WTC11 (cell line): ENCODE measurements around the gene KISS1R. TPM values are rescaled to one million over a fixed set of nuclear protein-coding genes. Genes with fewer than 3 reads are reported as not detected.

Experiments
- ATAC-seq: fragments of 200-7000 bp; cut with Tn5 transposase; 2 replicates; pipeline ENCODE4 v1.10.0; 2021; ENCODE audit warnings: mild to moderate bottlenecking, moderate library complexity
- CTCF ChIA-PET: fragments of 300-600 bp; sonication (Branson Sonifier 250); formaldehyde crosslinking; loops from one replicate; lab custom pipeline; 2021; ENCODE audit warnings: antibody characterized with exemption; lab: Charles Lee
- POLR2A ChIA-PET: fragments of 350-600 bp; sonication (Branson Sonifier 250); formaldehyde crosslinking; loops from one replicate; lab custom pipeline; 2021; ENCODE audit warnings: antibody characterized with exemption; lab: Charles Lee
- DNase-seq: peaks from one replicate; pipeline ENCODE4 v3.0.0; 2021; ENCODE audit warnings: low spot score
- H3K27ac Mint-ChIP-seq: 2 replicates; pipeline ENCODE4 v1.8.0; 2021; ENCODE audit warnings: mixed read lengths
- H3K27me3 Mint-ChIP-seq: 2 replicates; pipeline ENCODE4 v1.8.0; 2021; ENCODE audit warnings: low read depth, mild to moderate bottlenecking, moderate library complexity, mixed read lengths
- H3K36me3 Mint-ChIP-seq: 2 replicates; pipeline ENCODE4 v1.8.0; 2021; ENCODE audit warnings: mixed read lengths
- H3K4me1 Mint-ChIP-seq: 2 replicates; pipeline ENCODE4 v1.8.0; 2022; ENCODE audit warnings: mixed read lengths
- H3K4me3 Mint-ChIP-seq: 2 replicates; pipeline ENCODE4 v1.8.0; 2021; ENCODE audit warnings: mild to moderate bottlenecking, moderate library complexity, mixed read lengths
- H3K9me3 Mint-ChIP-seq: 2 replicates; pipeline ENCODE4 v1.8.0; 2021; ENCODE audit warnings: mixed read lengths
- ELF4 ChIP-seq: sonication (generic); formaldehyde crosslinking; IDR thresholded peaks from 2 replicates; pipeline ENCODE4 v1.8.1; 2022; ENCODE audit warnings: low read depth, mild to moderate bottlenecking, moderate library complexity, missing genetic modification reagents
- ESRRA ChIP-seq: sonication (generic); formaldehyde crosslinking; IDR thresholded peaks from 2 replicates; pipeline ENCODE4 v1.8.1; 2022; ENCODE audit warnings: mild to moderate bottlenecking, missing genetic modification reagents, borderline replicate concordance
- JAZF1 ChIP-seq: fragments of 250-450 bp; sonication (Bioruptor Pico); IDR thresholded peaks from 2 replicates; pipeline ENCODE4 v1.9.0; 2021; ENCODE audit warnings: moderate library complexity, mild to moderate bottlenecking, inconsistent platforms
- JUN ChIP-seq: sonication (generic); formaldehyde crosslinking; IDR thresholded peaks from 2 replicates; pipeline ENCODE4 v1.8.0; 2023; ENCODE audit warnings: mild to moderate bottlenecking, missing genetic modification reagents
- KAT7 ChIP-seq: sonication (generic); formaldehyde crosslinking; IDR thresholded peaks from 2 replicates; pipeline ENCODE4 v1.8.1; 2023; ENCODE audit warnings: missing genetic modification reagents, mild to moderate bottlenecking, borderline replicate concordance
- MXD4 ChIP-seq: fragments of 250-450 bp; sonication (Bioruptor Pico); IDR thresholded peaks from 2 replicates; pipeline ENCODE4 v1.8.0; 2021; ENCODE audit warnings: mild to moderate bottlenecking, moderate library complexity, borderline replicate concordance
- SMAD4 ChIP-seq: sonication (generic); formaldehyde crosslinking; IDR thresholded peaks from 2 replicates; pipeline ENCODE4 v1.8.0; 2022; ENCODE audit warnings: mild to moderate bottlenecking, missing genetic modification reagents
- TEAD1 ChIP-seq: sonication (generic); formaldehyde crosslinking; IDR thresholded peaks from 2 replicates; pipeline ENCODE4 v1.8.0; 2022; ENCODE audit warnings: mild to moderate bottlenecking, missing genetic modification reagents
- ZNF121 ChIP-seq: sonication (generic); formaldehyde crosslinking; IDR thresholded peaks from 2 replicates; pipeline ENCODE4 v1.8.0; 2023; ENCODE audit warnings: missing genetic modification reagents
- ZNF671 ChIP-seq: fragments of 250-450 bp; sonication (Bioruptor Pico); IDR thresholded peaks from 2 replicates; pipeline ENCODE4 v1.8.0; 2021; ENCODE audit warnings: mild to moderate bottlenecking
- total RNA-seq: library from RNA; stranded (reverse); gene quantifications from 3 replicates; pipeline ENCODE4 v1.2.3, GENCODE V29; 2021
- TF ChIP-seq, protein P1 (sequence below): sonication (generic); formaldehyde crosslinking; IDR thresholded peaks from 2 replicates; pipeline ENCODE4 v1.8.1; 2023; ENCODE audit warnings: mild to moderate bottlenecking, missing genetic modification reagents
- TF ChIP-seq, protein P2 (sequence below): sonication (generic); formaldehyde crosslinking; IDR thresholded peaks from 2 replicates; pipeline ENCODE4 v1.8.1; 2023; ENCODE audit warnings: mild to moderate bottlenecking, missing genetic modification reagents, moderate library complexity
- TF ChIP-seq, protein P3 (sequence below): sonication (generic); formaldehyde crosslinking; IDR thresholded peaks from 2 replicates; pipeline ENCODE4 v1.8.0; 2023; ENCODE audit warnings: mild to moderate bottlenecking, missing genetic modification reagents
- TF ChIP-seq, protein P4 (sequence below): sonication (generic); formaldehyde crosslinking; IDR thresholded peaks from 2 replicates; pipeline ENCODE4 v1.8.1; 2023; ENCODE audit warnings: mild to moderate bottlenecking, moderate library complexity, missing genetic modification reagents
- TF ChIP-seq, protein P5 (sequence below): fragments of 250-450 bp; sonication (Bioruptor Pico); IDR thresholded peaks from 2 replicates; pipeline ENCODE4 v1.9.0; 2021; ENCODE audit warnings: mild to moderate bottlenecking
- TF ChIP-seq, protein P6 (sequence below): sonication (generic); formaldehyde crosslinking; conservative IDR thresholded peaks from 2 replicates; pipeline ENCODE4 v1.8.1; 2022; ENCODE audit warnings: mild to moderate bottlenecking, missing genetic modification reagents
- TF ChIP-seq, protein P7 (sequence below): fragments of 200-600 bp; IDR thresholded peaks from 2 replicates; pipeline ENCODE4 v1.8.0; 2022; ENCODE audit warnings: antibody characterized with exemption
- TF ChIP-seq, protein P8 (sequence below): fragments of 250-450 bp; sonication (Bioruptor Pico); IDR thresholded peaks from 2 replicates; pipeline ENCODE4 v1.9.0; 2021; ENCODE audit warnings: mild to moderate bottlenecking, borderline replicate concordance
- TF ChIP-seq, protein P9 (sequence below): sonication (generic); formaldehyde crosslinking; IDR thresholded peaks from 2 replicates; pipeline ENCODE4 v1.8.1; 2023; ENCODE audit warnings: mild to moderate bottlenecking, missing genetic modification reagents

KISS1R gene
- total RNA-seq, 1 experiment from 2014 or later, result 2.9 TPM

DNA sequence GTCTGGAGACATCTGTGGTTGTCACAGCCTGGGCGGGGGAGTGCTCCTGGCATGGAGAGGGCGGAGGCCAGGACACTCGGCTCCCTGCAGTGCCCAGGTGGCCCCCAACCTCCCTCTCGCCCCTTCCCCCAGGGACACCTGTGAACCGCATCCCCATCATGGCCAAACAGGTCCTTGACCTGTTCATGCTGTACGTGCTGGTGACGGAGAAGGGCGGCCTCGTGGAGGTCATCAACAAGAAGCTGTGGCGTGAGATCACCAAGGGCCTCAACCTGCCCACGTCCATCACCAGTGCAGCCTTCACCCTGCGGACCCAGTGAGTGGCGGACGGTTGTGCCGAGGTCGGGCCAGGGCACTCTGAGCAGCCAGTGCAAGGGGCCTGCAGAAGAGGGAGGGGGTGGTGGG, 47.0 kb downstream of the KISS1R start:
- ATAC-seq (no peak), DNase-seq (no peak)
- H3K27me3 Mint-ChIP-seq, result no peaks in the 10 kb centered on the region
- H3K27ac Mint-ChIP-seq, result no peak overlapping the region
- peaks cover 17% of the 10 kb centered on the region for H3K9me3 Mint-ChIP-seq
- H3K4me3 Mint-ChIP-seq, result no peak overlapping the region
- ChIA-PET CTCF (no interaction called here), POLR2A (no interaction called here)
- peaks cover 14% of the 10 kb centered on the region for H3K4me1 Mint-ChIP-seq
- H3K36me3 Mint-ChIP-seq, result peaks cover 58% of the 10 kb centered on the region
- TF ChIP-seq ZNF671 (CRISPR knock-in tag) (no peak), JAZF1 (CRISPR knock-in tag) (no peak), JUN (no peak), ESRRA (CRISPR knock-in tag) (no peak), SMAD4 (no peak), MXD4 (CRISPR knock-in tag) (no peak), KAT7 (CRISPR knock-in tag) (no peak), ELF4 (CRISPR knock-in tag) (no peak), ZNF121 (CRISPR knock-in tag) (no peak), TEAD1 (no peak)
- TF ChIP-seq, protein P1, sequence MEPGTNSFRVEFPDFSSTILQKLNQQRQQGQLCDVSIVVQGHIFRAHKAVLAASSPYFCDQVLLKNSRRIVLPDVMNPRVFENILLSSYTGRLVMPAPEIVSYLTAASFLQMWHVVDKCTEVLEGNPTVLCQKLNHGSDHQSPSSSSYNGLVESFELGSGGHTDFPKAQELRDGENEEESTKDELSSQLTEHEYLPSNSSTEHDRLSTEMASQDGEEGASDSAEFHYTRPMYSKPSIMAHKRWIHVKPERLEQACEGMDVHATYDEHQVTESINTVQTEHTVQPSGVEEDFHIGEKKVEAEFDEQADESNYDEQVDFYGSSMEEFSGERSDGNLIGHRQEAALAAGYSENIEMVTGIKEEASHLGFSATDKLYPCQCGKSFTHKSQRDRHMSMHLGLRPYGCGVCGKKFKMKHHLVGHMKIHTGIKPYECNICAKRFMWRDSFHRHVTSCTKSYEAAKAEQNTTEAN (CRISPR knock-in tag), result no peak
- TF ChIP-seq, protein P2, sequence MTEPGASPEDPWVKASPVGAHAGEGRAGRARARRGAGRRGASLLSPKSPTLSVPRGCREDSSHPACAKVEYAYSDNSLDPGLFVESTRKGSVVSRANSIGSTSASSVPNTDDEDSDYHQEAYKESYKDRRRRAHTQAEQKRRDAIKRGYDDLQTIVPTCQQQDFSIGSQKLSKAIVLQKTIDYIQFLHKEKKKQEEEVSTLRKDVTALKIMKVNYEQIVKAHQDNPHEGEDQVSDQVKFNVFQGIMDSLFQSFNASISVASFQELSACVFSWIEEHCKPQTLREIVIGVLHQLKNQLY (CRISPR knock-in tag), result no peak
- TF ChIP-seq, protein P3, sequence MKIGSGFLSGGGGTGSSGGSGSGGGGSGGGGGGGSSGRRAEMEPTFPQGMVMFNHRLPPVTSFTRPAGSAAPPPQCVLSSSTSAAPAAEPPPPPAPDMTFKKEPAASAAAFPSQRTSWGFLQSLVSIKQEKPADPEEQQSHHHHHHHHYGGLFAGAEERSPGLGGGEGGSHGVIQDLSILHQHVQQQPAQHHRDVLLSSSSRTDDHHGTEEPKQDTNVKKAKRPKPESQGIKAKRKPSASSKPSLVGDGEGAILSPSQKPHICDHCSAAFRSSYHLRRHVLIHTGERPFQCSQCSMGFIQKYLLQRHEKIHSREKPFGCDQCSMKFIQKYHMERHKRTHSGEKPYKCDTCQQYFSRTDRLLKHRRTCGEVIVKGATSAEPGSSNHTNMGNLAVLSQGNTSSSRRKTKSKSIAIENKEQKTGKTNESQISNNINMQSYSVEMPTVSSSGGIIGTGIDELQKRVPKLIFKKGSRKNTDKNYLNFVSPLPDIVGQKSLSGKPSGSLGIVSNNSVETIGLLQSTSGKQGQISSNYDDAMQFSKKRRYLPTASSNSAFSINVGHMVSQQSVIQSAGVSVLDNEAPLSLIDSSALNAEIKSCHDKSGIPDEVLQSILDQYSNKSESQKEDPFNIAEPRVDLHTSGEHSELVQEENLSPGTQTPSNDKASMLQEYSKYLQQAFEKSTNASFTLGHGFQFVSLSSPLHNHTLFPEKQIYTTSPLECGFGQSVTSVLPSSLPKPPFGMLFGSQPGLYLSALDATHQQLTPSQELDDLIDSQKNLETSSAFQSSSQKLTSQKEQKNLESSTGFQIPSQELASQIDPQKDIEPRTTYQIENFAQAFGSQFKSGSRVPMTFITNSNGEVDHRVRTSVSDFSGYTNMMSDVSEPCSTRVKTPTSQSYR, result no peak
- TF ChIP-seq, protein P4, sequence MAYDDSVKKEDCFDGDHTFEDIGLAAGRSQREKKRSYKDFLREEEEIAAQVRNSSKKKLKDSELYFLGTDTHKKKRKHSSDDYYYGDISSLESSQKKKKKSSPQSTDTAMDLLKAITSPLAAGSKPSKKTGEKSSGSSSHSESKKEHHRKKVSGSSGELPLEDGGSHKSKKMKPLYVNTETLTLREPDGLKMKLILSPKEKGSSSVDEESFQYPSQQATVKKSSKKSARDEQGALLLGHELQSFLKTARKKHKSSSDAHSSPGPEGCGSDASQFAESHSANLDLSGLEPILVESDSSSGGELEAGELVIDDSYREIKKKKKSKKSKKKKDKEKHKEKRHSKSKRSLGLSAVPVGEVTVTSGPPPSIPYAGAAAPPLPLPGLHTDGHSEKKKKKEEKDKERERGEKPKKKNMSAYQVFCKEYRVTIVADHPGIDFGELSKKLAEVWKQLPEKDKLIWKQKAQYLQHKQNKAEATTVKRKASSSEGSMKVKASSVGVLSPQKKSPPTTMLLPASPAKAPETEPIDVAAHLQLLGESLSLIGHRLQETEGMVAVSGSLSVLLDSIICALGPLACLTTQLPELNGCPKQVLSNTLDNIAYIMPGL (CRISPR knock-in tag), result no peak
- TF ChIP-seq, protein P5, sequence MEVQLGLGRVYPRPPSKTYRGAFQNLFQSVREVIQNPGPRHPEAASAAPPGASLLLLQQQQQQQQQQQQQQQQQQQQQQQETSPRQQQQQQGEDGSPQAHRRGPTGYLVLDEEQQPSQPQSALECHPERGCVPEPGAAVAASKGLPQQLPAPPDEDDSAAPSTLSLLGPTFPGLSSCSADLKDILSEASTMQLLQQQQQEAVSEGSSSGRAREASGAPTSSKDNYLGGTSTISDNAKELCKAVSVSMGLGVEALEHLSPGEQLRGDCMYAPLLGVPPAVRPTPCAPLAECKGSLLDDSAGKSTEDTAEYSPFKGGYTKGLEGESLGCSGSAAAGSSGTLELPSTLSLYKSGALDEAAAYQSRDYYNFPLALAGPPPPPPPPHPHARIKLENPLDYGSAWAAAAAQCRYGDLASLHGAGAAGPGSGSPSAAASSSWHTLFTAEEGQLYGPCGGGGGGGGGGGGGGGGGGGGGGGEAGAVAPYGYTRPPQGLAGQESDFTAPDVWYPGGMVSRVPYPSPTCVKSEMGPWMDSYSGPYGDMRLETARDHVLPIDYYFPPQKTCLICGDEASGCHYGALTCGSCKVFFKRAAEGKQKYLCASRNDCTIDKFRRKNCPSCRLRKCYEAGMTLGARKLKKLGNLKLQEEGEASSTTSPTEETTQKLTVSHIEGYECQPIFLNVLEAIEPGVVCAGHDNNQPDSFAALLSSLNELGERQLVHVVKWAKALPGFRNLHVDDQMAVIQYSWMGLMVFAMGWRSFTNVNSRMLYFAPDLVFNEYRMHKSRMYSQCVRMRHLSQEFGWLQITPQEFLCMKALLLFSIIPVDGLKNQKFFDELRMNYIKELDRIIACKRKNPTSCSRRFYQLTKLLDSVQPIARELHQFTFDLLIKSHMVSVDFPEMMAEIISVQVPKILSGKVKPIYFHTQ (CRISPR knock-in tag), result no peak
- TF ChIP-seq, protein P6, sequence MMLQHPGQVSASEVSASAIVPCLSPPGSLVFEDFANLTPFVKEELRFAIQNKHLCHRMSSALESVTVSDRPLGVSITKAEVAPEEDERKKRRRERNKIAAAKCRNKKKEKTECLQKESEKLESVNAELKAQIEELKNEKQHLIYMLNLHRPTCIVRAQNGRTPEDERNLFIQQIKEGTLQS (CRISPR knock-in tag), result no peak
- TF ChIP-seq, protein P7, sequence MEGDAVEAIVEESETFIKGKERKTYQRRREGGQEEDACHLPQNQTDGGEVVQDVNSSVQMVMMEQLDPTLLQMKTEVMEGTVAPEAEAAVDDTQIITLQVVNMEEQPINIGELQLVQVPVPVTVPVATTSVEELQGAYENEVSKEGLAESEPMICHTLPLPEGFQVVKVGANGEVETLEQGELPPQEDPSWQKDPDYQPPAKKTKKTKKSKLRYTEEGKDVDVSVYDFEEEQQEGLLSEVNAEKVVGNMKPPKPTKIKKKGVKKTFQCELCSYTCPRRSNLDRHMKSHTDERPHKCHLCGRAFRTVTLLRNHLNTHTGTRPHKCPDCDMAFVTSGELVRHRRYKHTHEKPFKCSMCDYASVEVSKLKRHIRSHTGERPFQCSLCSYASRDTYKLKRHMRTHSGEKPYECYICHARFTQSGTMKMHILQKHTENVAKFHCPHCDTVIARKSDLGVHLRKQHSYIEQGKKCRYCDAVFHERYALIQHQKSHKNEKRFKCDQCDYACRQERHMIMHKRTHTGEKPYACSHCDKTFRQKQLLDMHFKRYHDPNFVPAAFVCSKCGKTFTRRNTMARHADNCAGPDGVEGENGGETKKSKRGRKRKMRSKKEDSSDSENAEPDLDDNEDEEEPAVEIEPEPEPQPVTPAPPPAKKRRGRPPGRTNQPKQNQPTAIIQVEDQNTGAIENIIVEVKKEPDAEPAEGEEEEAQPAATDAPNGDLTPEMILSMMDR, result no peak
- TF ChIP-seq, protein P8, sequence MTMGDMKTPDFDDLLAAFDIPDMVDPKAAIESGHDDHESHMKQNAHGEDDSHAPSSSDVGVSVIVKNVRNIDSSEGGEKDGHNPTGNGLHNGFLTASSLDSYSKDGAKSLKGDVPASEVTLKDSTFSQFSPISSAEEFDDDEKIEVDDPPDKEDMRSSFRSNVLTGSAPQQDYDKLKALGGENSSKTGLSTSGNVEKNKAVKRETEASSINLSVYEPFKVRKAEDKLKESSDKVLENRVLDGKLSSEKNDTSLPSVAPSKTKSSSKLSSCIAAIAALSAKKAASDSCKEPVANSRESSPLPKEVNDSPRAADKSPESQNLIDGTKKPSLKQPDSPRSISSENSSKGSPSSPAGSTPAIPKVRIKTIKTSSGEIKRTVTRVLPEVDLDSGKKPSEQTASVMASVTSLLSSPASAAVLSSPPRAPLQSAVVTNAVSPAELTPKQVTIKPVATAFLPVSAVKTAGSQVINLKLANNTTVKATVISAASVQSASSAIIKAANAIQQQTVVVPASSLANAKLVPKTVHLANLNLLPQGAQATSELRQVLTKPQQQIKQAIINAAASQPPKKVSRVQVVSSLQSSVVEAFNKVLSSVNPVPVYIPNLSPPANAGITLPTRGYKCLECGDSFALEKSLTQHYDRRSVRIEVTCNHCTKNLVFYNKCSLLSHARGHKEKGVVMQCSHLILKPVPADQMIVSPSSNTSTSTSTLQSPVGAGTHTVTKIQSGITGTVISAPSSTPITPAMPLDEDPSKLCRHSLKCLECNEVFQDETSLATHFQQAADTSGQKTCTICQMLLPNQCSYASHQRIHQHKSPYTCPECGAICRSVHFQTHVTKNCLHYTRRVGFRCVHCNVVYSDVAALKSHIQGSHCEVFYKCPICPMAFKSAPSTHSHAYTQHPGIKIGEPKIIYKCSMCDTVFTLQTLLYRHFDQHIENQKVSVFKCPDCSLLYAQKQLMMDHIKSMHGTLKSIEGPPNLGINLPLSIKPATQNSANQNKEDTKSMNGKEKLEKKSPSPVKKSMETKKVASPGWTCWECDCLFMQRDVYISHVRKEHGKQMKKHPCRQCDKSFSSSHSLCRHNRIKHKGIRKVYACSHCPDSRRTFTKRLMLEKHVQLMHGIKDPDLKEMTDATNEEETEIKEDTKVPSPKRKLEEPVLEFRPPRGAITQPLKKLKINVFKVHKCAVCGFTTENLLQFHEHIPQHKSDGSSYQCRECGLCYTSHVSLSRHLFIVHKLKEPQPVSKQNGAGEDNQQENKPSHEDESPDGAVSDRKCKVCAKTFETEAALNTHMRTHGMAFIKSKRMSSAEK (CRISPR knock-in tag), result no peak
- TF ChIP-seq, protein P9, sequence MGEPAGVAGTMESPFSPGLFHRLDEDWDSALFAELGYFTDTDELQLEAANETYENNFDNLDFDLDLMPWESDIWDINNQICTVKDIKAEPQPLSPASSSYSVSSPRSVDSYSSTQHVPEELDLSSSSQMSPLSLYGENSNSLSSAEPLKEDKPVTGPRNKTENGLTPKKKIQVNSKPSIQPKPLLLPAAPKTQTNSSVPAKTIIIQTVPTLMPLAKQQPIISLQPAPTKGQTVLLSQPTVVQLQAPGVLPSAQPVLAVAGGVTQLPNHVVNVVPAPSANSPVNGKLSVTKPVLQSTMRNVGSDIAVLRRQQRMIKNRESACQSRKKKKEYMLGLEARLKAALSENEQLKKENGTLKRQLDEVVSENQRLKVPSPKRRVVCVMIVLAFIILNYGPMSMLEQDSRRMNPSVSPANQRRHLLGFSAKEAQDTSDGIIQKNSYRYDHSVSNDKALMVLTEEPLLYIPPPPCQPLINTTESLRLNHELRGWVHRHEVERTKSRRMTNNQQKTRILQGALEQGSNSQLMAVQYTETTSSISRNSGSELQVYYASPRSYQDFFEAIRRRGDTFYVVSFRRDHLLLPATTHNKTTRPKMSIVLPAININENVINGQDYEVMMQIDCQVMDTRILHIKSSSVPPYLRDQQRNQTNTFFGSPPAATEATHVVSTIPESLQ (CRISPR knock-in tag), result no peak
